Right renal cortex interstitium (tissue), 3 donors: Measurements from ENCODE around the gene EPN3. TPM values are rescaled to one million over a fixed set of nuclear protein-coding genes. Genes with fewer than 3 reads are reported as not detected.

Experiments
- DNase-seq, 3 donors: peaks; one replicate each; pipeline ENCODE4 v3.0.0-alpha.2; 2013; ENCODE audit warnings: low read depth in 3 of 3, low spot score in 2 of 3
- polyA plus RNA-seq, 3 donors: library from polyadenylated mRNA; unstranded; fragments of 120-200 nt; gene quantifications; one replicate each; pipeline ENCODE4 v1.2.1, GENCODE V29; 2013; ENCODE audit not compliant: insufficient read length in 3 of 3

The EPN3 gene
- polyA plus RNA-seq, 3 donors, result 6.5 to 9.8 (median 8.8) TPM

DNA sequence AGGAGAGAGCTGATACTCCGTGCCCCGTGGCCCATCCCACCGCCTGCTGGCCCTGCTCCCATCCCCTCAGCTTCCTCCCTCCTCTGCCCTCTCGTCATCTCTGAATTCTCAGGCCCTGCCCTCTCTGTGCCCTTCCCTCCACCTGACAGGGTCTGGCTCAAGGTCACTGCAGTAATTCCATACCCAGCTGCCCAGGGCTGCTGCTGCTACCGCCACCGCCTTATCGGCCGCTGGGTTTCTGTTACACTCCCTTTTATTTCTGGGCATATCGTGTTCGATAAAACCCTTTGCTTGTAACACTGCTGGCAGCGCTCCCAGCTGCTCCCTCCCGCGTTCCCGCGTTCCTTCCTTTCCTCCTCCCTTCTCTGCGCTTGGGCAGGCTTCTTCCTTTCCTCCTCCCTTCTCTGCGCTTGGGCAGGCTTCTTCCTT lies 1.2 kb downstream of the EPN3 start:
- DNase-seq, result no peak

DNA sequence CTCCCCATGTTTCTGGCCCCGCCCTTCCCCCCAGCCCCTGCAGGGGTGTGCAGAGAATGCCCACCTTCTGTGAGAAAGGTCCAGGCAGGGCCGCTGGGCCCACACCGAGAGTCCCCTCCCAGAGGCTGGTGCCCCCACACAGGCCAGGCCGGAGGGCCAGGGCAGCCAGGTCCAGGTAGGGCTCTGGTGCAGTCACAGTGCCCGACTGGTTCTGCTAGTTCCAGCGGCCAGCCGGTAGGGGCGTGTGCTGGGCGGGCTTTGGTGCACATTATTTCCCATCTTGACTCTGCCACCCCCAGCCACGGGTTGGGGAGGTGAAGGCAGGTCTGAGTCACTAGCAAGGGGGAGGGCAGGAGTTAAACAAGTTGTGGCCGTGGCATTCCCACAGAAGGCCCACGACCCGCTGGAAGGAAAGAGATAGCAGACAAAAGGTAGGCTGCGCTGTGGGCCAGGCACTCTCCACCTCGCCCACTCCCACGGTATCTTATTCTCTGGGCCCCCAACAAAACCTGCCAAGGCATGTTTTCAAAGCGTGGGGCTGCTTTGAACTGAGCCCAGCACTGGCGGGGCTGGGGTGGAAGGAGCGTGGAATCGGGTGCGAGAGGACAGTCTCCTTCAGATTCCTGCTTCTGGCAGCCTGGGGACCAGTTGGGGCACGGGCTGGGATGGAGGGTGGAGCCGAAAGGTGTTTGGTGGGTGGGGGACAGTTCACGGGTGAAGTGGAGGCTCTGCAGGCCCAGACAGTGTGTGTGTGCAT lies 1.9 kb downstream of the EPN3 start:
- DNase-seq, result no peak

DNA sequence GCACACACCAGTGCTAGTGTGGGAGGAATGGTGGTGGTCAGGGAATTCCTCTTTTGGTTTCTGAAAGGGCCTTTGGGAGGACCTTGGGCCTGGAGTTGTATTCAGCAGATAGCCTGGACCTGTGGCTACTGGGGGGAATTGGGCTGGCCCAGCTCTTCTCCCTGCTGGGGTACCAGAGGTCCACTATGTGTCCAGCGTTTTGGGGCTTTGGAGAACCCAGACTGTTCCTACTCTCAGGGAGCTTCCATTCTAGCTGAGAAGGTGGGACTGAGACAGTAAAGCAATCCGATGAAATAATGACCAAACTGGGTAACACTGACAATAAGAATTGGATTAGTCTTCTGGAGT lies 2.4 kb downstream of the EPN3 start:
- no peak for DNase-seq

DNA sequence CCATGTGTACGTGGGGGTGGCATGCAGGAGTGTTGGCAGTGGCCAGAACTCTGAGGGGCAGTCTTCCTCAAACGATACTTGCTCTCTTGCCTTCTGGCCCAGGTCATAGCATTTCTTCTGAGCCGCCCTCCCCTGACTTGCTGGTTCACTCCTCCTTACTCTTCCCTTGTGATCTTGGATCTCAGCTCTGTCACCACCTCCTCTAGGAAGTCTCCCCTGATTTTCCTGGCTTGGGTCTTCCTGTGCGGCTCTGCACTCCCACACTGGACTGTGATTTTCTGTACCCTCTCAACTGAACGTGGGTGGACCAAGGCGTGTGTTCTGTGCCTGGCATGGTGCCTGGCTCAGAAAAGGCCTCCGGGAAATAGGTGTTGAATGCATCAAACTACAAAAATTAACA lies 2.9 kb downstream of the EPN3 start:
- DNase-seq, result no peak

DNA sequence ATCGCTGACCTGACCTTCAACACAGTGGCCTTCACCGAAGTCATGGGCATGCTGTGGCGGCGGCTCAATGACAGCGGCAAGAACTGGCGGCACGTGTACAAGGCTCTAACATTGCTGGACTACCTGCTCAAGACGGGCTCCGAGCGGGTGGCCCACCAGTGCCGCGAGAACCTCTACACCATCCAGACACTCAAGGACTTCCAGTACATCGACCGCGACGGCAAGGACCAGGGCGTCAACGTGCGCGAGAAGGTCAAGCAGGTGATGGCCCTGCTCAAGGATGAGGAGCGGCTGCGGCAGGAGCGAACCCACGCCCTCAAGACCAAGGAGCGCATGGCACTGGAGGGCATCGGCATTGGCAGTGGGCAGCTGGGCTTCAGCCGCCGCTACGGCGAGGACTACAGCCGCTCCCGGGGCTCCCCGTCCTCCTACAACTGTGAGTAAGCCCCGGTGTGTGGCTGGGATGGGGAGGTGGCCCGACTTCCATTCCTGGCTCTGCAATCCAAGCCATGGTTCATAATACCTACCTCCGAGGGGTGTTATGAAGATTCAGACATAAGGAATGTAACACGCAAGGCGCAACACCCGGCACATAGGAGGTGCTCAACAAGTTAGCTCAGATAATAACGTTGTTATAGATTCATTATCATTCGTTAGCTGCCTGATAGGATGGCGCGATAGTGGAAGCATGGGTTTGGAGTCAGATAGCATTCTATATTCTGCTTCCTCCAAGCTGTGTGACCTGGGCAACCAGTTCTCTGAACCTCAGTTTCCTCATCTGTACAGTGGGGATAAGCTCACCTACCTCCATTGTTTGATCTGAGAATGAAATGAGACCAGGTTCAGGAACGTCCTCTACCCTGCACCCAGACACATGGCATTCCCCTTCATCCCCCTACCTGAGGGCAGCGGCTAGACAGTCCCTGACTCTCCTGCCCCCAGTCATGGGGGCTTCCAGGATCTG lies 4.4 kb downstream of the EPN3 start:
- DNase-seq, result no peak

DNA sequence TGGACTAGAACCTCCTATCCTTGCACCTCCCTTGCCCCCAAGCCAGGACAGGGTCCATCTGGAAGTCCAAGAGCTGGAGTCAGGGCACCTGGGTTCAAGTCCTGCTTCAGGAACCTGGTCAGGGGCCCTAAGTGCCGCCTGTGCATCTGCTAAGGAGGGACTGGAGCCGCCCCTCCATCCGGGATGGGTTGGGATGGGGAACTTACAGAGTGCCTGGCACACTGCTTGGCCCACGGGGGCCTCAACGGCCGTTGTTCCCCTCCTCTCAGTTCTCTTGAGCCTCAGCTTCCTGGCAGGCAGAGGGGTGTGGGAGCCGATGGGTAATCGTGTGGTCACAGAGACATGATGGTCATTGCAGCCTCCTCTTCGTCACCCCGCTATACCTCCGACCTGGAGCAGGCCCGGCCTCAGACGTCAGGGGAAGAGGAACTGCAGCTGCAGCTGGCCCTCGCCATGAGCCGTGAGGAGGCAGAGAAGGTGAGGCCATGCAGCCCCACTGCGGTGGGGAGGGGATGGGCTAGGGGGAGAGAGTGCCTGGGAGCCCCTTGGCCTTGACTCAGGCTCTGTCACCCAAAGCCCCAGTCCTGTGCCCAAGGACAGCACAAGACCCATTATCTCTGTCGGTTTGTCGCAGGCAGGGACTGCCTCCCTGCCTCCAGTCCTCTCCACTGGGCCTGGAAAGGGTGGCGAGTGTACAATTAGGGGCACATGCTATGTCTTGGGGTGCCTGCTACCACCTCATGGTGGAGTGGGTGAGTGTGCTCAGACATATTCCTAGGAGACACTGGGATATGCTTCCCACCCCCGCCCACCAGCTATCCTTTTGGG lies 5.4 kb downstream of the EPN3 start:
- no peak for DNase-seq

DNA sequence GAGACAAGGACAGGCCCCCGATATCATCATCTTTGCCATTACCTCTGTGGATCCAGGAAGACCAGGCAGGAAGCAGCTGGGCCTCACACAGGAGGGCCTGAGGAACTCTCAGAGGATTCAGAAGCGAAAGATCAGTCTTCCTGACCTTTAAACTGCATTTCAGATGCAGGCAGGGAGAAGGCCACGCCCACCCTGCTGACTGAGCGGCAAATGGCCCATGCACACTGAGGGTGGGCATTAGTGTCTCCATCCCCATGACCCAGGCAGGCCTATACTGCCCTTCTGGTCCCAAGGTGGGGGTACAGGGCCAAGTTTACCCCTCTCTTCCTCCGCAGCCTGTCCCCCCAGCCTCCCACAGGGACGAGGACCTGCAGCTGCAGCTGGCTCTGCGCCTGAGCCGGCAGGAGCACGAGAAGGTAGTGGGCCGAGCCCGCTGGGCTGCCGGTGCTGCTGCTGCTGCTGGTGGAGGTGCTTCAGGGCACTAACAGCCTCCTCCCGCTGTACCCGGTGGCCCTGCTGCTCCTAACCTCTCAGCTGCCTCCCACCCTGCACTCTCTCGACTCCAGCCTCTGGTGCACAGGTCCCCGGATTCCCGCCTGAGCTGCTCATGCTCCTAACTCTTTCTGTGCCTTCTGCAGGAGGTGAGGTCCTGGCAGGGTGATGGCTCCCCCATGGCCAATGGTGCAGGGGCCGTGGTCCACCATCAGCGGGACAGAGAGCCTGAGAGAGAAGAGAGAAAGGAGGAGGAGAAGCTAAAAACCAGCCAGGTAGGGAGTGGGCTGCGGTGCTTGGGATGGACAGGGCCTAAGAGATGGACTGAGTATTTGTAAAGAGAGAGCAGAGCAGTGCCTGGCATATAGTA lies 6.2 kb downstream of the EPN3 start:
- no peak for DNase-seq

DNA sequence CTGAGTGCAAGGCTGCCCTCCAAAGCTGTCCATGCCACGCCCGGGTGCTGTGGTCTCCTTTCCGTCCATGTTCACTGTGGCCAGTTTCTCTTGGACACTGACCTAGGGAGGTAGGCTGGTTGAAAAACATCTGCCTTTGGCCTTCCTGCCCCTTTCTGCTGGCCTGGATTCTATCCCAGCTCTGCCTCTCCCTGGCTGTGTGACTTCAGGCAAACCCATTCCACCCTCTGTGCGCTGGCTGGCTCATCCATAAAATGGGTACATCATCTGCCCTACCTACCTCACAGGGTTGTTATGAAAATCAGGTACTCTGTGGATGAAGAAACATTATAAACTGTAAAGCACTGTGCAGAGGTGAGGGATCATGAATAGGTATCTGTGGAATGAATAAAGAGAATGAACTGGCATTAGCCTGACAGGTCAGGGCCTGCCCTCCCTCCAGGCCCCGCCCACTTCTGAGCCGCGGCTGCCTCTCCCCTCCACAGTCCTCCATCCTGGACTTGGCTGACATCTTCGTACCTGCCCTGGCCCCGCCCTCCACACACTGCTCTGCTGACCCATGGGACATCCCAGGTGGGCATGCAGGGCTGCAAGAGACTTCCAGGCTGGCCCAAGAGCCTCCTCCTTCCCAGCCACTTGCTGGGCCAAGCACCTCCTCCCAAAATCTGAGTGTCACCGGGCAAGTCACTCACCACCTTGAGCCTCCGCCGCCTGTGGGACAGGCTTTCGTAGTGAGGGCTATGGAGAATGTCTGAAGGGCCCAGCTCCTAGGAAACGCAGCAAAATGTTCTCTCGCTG lies 7.4 kb downstream of the EPN3 start:
- no peak for DNase-seq

DNA sequence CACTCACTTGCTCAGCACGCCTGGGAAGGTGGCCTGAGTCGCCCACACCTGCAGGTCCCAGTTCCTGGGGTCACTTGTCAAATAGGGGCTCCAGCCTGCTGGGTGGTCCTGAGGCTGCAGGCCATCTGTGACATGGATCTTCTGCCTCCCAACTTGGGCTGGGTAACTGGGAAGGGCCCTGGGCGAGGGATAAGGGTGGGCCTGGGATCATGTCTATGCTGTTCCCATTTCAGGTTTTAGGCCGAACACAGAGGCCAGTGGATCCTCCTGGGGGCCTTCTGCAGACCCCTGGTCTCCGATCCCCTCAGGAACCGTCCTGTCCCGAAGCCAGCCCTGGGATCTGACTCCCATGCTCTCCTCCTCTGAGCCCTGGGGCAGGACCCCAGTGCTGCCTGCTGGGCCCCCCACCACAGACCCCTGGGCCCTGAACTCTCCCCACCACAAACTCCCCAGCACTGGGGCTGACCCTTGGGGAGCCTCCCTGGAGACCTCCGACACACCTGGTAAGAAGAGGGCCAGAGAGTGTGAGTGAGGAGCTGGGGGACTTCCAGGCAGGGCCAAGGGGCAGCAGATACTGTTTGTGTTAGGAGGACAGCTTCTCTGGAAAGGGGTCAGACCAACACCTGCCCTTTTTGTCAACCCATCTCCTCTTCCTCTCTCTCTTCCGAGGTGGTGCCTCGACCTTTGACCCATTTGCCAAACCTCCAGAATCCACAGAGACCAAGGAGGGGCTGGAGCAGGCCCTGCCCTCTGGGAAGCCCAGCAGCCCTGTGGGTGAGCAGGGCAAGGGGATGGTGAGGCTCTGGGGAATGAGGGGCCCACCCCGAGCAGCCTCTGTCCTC lies 8.2 kb downstream of the EPN3 start:
- DNase-seq, result no peak

DNA sequence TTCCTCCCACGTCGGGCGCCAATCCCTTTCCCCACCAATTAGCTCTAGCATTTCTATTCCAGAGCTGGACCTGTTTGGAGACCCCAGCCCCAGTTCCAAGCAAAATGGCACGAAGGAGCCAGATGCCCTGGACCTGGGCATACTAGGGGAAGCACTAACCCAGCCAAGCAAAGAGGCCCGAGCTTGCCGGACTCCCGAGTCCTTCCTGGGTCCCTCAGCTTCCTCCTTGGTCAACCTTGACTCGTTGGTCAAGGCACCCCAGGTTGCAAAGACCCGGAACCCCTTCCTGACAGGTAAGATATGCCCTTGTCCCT lies 8.8 kb downstream of the EPN3 start:
- no peak for DNase-seq

DNA sequence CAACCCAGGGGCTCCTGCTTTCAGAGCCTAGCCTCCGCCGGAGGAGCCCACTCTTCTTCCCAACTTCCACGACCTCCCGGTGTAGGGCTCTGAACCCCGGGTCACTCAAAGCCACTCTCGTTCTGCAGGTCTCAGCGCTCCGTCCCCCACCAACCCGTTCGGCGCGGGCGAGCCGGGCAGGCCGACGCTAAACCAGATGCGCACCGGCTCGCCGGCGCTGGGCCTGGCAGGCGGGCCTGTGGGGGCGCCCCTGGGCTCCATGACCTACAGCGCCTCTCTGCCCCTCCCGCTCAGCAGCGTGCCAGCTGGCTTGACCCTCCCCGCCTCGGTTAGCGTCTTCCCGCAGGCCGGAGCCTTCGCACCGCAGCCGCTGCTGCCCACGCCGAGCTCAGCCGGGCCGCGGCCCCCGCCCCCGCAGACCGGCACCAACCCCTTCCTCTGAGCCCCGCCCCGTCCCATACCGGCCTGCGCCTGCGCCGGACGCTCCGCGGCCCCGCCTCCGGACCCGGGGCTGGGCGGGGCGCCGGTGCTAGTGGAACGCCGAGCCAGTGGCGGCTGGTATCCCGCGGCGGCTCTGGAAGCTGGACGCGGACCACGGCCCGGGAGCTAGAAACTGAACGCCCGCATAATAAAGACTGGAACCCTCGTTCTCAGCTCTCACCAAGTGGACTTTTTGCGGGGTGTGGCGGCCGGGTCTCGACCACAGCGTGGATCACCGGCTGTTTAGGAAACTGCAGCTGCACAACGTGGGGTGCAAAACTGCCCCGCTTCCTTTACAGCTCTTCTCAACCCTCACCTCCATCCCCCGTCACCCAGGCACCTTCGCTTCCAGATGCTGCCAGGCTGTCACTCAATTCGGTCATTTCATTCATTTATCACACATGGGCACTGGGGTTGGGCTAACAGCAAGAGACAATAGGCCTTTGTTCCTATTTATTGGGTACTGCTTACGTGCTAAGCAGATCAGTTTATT lies 9.5 kb downstream of the EPN3 start:
- DNase-seq, result peak in 1 of 3 donors; percentile 81

DNA sequence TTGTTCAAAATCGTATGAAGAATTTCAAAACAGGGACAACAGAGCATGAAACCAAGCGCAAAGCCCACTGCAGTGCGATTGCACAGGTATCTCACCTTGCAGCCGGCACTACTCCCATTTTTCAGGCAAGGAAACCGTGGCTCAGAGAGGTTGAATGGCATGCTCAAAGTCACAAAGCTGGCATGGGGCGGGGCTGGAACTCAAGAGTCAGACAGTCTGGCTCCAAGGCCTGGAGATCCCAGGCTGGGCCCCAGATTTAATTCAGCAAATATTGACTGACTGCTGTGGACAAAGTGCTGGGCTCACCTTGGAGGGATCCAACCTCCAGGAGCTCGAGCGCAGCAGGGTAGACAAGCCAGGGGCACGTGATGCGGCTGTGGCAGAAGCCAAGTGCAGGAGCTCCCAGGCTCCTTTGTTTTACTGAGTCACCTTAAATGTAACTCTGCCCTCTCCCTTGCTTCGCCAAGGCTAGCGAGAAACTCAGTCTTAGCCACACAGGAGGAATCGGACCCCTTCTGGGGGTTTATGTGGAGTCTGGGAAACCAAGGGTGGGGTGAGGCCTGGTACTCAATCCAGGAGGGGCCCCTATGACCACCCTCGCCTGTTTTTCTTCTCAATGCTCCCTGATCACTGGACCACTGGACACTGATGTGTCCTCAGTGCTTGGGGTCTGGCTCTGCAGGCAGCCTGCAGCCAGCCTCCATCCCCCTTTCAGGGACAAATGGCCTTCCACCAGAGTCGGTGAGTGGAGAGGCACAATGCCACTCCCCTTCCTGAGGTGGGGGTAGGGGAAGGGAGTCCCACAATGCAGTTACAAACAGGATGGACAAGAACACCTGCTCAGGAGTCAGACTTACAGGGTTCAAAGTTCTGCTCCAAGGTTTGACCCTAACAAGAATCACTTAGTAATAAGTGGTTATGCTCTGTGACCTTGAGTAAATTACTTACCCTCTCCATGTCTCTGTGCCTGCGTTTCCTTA lies 10.6 kb downstream of the EPN3 start:
- DNase-seq, result no peak

DNA sequence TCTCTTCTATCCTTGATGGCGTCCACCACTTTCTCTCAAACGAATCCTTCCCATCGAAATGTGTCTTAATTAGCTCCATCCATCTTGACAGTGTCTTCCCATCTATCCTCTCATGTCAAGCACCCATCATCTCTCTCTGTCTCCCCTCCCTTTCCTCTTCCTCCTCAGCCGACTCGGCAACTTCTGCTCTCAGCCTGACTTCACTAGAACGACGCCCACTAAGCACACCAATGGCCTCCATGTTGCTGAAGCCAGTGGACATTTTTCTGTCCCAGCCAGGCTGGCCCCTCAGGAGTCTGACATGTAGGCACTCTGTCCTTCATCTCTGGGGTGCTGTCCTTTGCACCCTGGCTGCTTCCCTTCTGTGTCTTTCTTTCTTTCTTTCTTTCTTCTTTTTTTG lies 12.0 kb downstream of the EPN3 start:
- no peak for DNase-seq

DNA sequence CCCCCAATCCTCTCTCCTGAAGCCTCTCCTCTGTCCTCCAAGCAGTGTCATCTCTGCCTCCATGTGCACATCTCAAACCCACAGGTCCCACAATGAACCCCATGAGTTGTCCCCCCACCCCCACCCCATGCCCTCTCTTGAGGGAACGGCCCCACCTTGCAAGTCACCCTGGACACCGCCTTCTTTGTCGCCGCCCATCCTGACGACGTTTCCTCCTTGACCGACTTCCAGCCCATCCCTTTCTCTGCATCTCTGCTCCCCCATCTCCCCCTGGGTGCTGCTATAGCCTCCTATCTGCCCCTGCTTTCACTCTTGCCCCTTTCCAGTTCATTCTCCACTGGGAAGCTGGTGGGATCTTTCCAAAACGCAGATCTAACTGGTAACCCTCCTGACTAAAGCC lies 12.8 kb downstream of the EPN3 start:
- no peak for DNase-seq

DNA sequence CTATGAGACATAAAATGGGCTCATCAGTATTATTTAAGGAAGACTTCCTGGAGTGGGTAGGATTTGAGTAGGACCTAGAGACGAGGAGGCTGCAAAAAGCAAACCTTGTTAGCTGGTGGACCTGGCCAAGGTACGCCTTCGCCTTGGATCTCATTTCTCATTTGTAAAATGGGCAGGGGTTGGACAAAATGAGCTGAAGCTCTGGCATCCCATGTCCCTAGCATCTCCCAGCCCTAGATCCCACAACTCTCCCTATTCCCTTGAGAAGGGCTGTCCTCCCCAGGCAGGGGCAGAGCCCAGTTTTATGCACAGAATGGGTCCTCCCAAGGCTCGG lies 14.1 kb downstream of the EPN3 start:
- DNase-seq, result no peak

DNA sequence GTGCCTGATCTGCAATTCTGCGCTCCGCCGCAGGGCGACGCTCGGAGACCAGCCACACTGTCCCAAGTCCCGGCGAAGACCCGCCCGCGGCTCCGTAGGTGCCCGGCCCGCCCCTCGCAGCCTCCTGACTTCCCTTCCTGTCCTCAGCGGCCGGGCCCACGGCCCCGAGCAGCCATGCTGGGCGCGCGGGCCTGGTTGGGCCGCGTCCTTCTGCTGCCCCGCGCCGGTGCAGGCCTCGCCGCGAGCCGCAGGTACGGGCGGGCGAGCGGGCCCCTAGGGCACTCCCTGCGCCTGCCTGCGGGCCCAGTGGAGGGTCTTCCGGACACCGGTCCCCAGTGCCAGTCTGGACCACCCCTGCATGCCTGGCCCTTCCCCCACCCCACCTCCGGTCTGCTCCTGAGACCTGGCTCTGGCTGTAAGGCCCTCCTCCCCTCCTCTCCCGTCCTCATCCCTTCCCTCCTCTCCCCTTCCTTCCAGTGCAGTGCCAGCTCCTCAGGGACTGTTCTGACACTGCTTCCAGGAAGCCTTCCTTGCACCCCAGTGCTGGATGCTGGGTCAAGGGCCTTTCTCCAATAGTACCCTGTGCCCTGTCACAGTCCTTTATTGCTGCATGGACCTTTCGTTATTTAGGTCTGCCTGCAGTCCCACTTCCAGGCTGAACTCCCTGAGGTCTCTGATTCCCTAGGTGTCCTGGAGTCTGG lies 14.7 kb downstream of the EPN3 start, which contains the start of gene SPATA20:
Gene SPATA20, plus strand, starts transcription at position 140 of the 701 bp plus-strand sequence. Its CDS starts 35 bp downstream, at position 175.
- no peak for DNase-seq
